GM21576 (cell line): ENCODE measurements around the gene MUL1.
"Not testable (repeated sequence)": the region's sequence is repeated elsewhere in the genome, so short reads cannot be mapped to it uniquely, and the experiment has no call there.

ENCODE experiments used
- ATAC-seq: cut with Tn5 transposase; IDR thresholded peaks from one replicate; pipeline ENCODE4 v1.9.1; 2021; ENCODE audit warnings: mild to moderate bottlenecking, moderate library complexity; ENCODE audit not compliant: unreplicated experiment

Gene MUL1

GRCh38 chr1:20519609-20520262 is 11.8 kb upstream of the MUL1 start:
- not testable (repeated sequence) for ATAC-seq

GRCh38 chr1:20511518-20512428 is 3.8 kb upstream of the MUL1 start:
- no peak for ATAC-seq

- ATAC-seq, result no peak
Measured at GRCh38 chr1:20508411-20508771, 440 bp upstream of the MUL1 start.

- ATAC-seq, result no peak
Measured at GRCh38 chr1:20507248-20507563, 745 bp downstream of the MUL1 start.

GRCh38 chr1:20505488-20505887 is 2.5 kb downstream of the MUL1 start:
- ATAC-seq, result no peak

GRCh38 chr1:20500716-20501115 is 7.2 kb downstream of the MUL1 start:
- no peak for ATAC-seq

GRCh38 chr1:20499718-20500117 is 8.2 kb downstream of the MUL1 start:
- no peak for ATAC-seq

GRCh38 chr1:20499105-20499504 is 8.8 kb downstream of the MUL1 start:
- no peak for ATAC-seq

- no peak for ATAC-seq
Measured at GRCh38 chr1:20498116-20498515, 9.8 kb downstream of the MUL1 start.

- no peak for ATAC-seq
Measured at GRCh38 chr1:20497506-20497905, 10.4 kb downstream of the MUL1 start.

- ATAC-seq, result not testable (repeated sequence)
Measured at GRCh38 chr1:20496725-20497383, 11.1 kb downstream of the MUL1 start.

- no peak for ATAC-seq
Measured at GRCh38 chr1:20496241-20496661, 11.7 kb downstream of the MUL1 start.

- no peak for ATAC-seq
Measured at GRCh38 chr1:20495661-20496060, 12.3 kb downstream of the MUL1 start.

- ATAC-seq, result no peak
Measured at GRCh38 chr1:20494609-20495311, 13.2 kb downstream of the MUL1 start.

GRCh38 chr1:20493839-20494608 is 13.9 kb downstream of the MUL1 start:
- ATAC-seq, result peak; percentile 59

- ATAC-seq, result no peak
Measured at GRCh38 chr1:20493309-20493708, 14.6 kb downstream of the MUL1 start.

GRCh38 chr1:20492751-20493150 is 15.2 kb downstream of the MUL1 start:
- no peak for ATAC-seq

- no peak for ATAC-seq
Measured at GRCh38 chr1:20491866-20492265, 16.1 kb downstream of the MUL1 start.

- no peak for ATAC-seq
Measured at GRCh38 chr1:20491178-20491577, 16.8 kb downstream of the MUL1 start.

GRCh38 chr1:20487236-20487590 is 20.7 kb downstream of the MUL1 start:
- no peak for ATAC-seq
